WTC11 (cell line): ENCODE results near the gene DNAJC10.
"Not testable (repeated sequence)": the region's sequence is repeated elsewhere in the genome, so short reads cannot be mapped to it uniquely, and the experiment has no call there.

Source experiments
- JUN ChIP-seq: sonication (generic); formaldehyde crosslinking; IDR thresholded peaks from 2 replicates; pipeline ENCODE4 v1.8.0; 2023; ENCODE audit warnings: mild to moderate bottlenecking, missing genetic modification reagents
- NFYB ChIP-seq: sonication (generic); formaldehyde crosslinking; conservative IDR thresholded peaks from 2 replicates; pipeline ENCODE4 v1.8.0; 2022; ENCODE audit warnings: low read depth, missing genetic modification reagents
- NR3C1 ChIP-seq: sonication (generic); formaldehyde crosslinking; conservative IDR thresholded peaks from 2 replicates; pipeline ENCODE4 v1.8.1; 2023; ENCODE audit warnings: low read depth, mild to moderate bottlenecking, missing genetic modification reagents
- RORB ChIP-seq: fragments of 250-450 bp; sonication (Bioruptor Pico); IDR thresholded peaks from 2 replicates; pipeline ENCODE4 v1.9.0; 2021; ENCODE audit warnings: mild to moderate bottlenecking
- ZNF317 ChIP-seq: sonication (generic); formaldehyde crosslinking; IDR thresholded peaks from 2 replicates; pipeline ENCODE4 v1.8.1; 2023; ENCODE audit warnings: low read depth, mild to moderate bottlenecking, moderate library complexity, missing genetic modification reagents, borderline replicate concordance
- TF ChIP-seq, protein P1 (sequence below): fragments of 200-600 bp; IDR thresholded peaks from 2 replicates; pipeline ENCODE4 v1.8.0; 2022; ENCODE audit warnings: antibody characterized with exemption
- TF ChIP-seq, protein P2 (sequence below): sonication (generic); formaldehyde crosslinking; IDR thresholded peaks from 2 replicates; pipeline ENCODE4 v1.8.0; 2023; ENCODE audit warnings: mild to moderate bottlenecking, missing genetic modification reagents

DNA sequence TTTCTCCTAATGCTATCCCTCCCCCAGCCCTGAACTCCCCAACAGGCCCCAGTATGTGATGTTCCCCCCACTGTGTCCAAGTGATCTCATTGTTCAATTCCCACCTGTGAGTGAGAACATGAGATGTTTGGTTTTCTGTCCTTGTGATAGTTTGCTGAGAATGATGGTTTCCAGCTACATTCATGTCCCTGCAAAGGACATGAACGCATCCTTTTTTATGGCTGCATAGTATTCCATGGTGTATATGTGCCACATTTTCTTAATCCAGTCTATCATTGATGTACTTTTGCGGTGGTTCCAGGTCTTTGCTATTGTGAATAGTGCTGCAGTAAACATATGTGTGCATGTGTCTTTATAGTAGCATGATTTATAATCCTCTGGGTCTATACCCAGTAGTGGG lies 52.9 kb downstream of the DNAJC10 start:
- TF ChIP-seq, protein P1, sequence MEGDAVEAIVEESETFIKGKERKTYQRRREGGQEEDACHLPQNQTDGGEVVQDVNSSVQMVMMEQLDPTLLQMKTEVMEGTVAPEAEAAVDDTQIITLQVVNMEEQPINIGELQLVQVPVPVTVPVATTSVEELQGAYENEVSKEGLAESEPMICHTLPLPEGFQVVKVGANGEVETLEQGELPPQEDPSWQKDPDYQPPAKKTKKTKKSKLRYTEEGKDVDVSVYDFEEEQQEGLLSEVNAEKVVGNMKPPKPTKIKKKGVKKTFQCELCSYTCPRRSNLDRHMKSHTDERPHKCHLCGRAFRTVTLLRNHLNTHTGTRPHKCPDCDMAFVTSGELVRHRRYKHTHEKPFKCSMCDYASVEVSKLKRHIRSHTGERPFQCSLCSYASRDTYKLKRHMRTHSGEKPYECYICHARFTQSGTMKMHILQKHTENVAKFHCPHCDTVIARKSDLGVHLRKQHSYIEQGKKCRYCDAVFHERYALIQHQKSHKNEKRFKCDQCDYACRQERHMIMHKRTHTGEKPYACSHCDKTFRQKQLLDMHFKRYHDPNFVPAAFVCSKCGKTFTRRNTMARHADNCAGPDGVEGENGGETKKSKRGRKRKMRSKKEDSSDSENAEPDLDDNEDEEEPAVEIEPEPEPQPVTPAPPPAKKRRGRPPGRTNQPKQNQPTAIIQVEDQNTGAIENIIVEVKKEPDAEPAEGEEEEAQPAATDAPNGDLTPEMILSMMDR, result not testable (repeated sequence)
- TF ChIP-seq, protein P2, sequence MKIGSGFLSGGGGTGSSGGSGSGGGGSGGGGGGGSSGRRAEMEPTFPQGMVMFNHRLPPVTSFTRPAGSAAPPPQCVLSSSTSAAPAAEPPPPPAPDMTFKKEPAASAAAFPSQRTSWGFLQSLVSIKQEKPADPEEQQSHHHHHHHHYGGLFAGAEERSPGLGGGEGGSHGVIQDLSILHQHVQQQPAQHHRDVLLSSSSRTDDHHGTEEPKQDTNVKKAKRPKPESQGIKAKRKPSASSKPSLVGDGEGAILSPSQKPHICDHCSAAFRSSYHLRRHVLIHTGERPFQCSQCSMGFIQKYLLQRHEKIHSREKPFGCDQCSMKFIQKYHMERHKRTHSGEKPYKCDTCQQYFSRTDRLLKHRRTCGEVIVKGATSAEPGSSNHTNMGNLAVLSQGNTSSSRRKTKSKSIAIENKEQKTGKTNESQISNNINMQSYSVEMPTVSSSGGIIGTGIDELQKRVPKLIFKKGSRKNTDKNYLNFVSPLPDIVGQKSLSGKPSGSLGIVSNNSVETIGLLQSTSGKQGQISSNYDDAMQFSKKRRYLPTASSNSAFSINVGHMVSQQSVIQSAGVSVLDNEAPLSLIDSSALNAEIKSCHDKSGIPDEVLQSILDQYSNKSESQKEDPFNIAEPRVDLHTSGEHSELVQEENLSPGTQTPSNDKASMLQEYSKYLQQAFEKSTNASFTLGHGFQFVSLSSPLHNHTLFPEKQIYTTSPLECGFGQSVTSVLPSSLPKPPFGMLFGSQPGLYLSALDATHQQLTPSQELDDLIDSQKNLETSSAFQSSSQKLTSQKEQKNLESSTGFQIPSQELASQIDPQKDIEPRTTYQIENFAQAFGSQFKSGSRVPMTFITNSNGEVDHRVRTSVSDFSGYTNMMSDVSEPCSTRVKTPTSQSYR (CRISPR knock-in tag), result not testable (repeated sequence)
- not testable (repeated sequence) for TF ChIP-seq JUN (CRISPR knock-in tag); NFYB (CRISPR knock-in tag); RORB (CRISPR knock-in tag); ZNF317 (CRISPR knock-in tag); NR3C1
